Amniotic epithelial cell (primary cell): ENCODE measurements around the gene EEF1AKMT1.

Source experiments
- DNase-seq: peaks from one replicate; pipeline ENCODE4 v3.0.0-alpha.2; 2010; ENCODE audit warnings: low read depth

EEF1AKMT1 gene

GRCh38 chr13:20773194-20774080, at the start of gene EEF1AKMT1:
TSS of gene EEF1AKMT1 (minus strand) at chr13:20773961. CDS start at chr13:20757598, 16,363 bp downstream.
- peak; percentile 90 for DNase-seq

- peak; percentile 40 for DNase-seq
Observed at GRCh38 chr13:20823071-20823470, 49.3 kb upstream of the EEF1AKMT1 start.

- DNase-seq = no peak
Observed at GRCh38 chr13:20822406-20822805, 48.6 kb upstream of the EEF1AKMT1 start.

GRCh38 chr13:20819715-20820114, 46.0 kb upstream of the EEF1AKMT1 start:
- DNase-seq = no peak

- peak; percentile 43 for DNase-seq
Observed at GRCh38 chr13:20815464-20815863, 41.7 kb upstream of the EEF1AKMT1 start.

- peak; percentile 92 for DNase-seq
Observed at GRCh38 chr13:20814224-20814910, 40.6 kb upstream of the EEF1AKMT1 start.

GRCh38 chr13:20812890-20813289, 39.1 kb upstream of the EEF1AKMT1 start:
- DNase-seq = no peak

GRCh38 chr13:20810808-20811207, 37.0 kb upstream of the EEF1AKMT1 start:
- DNase-seq = no peak

GRCh38 chr13:20808874-20809273, 35.1 kb upstream of the EEF1AKMT1 start:
- no peak for DNase-seq

GRCh38 chr13:20803180-20803965, 29.6 kb upstream of the EEF1AKMT1 start:
- DNase-seq = no peak

- DNase-seq = no peak
Observed at GRCh38 chr13:20801707-20802106, 27.9 kb upstream of the EEF1AKMT1 start.

GRCh38 chr13:20799726-20800416, 26.1 kb upstream of the EEF1AKMT1 start:
- DNase-seq = no peak

GRCh38 chr13:20798027-20798426, 24.3 kb upstream of the EEF1AKMT1 start:
- DNase-seq = no peak

- DNase-seq = no peak
Observed at GRCh38 chr13:20796791-20797508, 23.2 kb upstream of the EEF1AKMT1 start.

- no peak for DNase-seq
Observed at GRCh38 chr13:20789665-20790064, 15.9 kb upstream of the EEF1AKMT1 start.

- DNase-seq = no peak
Observed at GRCh38 chr13:20788312-20788711, 14.6 kb upstream of the EEF1AKMT1 start.

GRCh38 chr13:20787180-20787579, 13.4 kb upstream of the EEF1AKMT1 start:
- no peak for DNase-seq

GRCh38 chr13:20782116-20782708, 8.5 kb upstream of the EEF1AKMT1 start:
- no peak for DNase-seq

GRCh38 chr13:20780317-20780716, 6.6 kb upstream of the EEF1AKMT1 start:
- no peak for DNase-seq

- DNase-seq = no peak
Observed at GRCh38 chr13:20779405-20779804, 5.6 kb upstream of the EEF1AKMT1 start.

- DNase-seq = no peak
Observed at GRCh38 chr13:20778311-20778710, 4.5 kb upstream of the EEF1AKMT1 start.
